T-helper 1 cell treated with Interleukin-12 subunit alpha and Interleukin-12 subunit beta and Interleukin-4 antibody, amounts not matched to agents 30 μg/mL and 1 μg/mL, for 36 hours (primary cell): ENCODE data around the gene LGR4.

Experiments used
- H3K27ac Mint-ChIP-seq: one replicate; pipeline ENCODE4 v1.8.0; 2021; ENCODE audit warnings: mild to moderate bottlenecking, mixed read lengths
- H3K27me3 Mint-ChIP-seq: one replicate; pipeline ENCODE4 v1.8.0; 2021; ENCODE audit warnings: low read depth, mixed read lengths
- H3K36me3 Mint-ChIP-seq: one replicate; pipeline ENCODE4 v1.8.0; 2021; ENCODE audit warnings: low read depth, mixed read lengths
- H3K4me1 Mint-ChIP-seq: one replicate; pipeline ENCODE4 v1.8.0; 2021; ENCODE audit warnings: low read depth, mixed read lengths
- H3K4me3 Mint-ChIP-seq: one replicate; pipeline ENCODE4 v1.8.0; 2021; ENCODE audit warnings: mild to moderate bottlenecking, moderate library complexity, mixed read lengths
- H3K9me3 Mint-ChIP-seq: one replicate; pipeline ENCODE4 v1.8.0; 2021; ENCODE audit warnings: mixed read lengths

LGR4 gene

GRCh38 chr11:27384227-27384626 lies 88.4 kb downstream of the LGR4 start:
- Mint-ChIP-seq H3K4me3 (no peak overlapping the region), H3K9me3 (no peaks in the 10 kb centered on the region), H3K4me1 (no peaks in the 10 kb centered on the region), H3K27ac (no peak overlapping the region), H3K27me3 (no peaks in the 10 kb centered on the region), H3K36me3 (no peaks in the 10 kb centered on the region)

GRCh38 chr11:27383645-27384044 lies 88.9 kb downstream of the LGR4 start:
- Mint-ChIP-seq H3K4me1 (no peaks in the 10 kb centered on the region), H3K4me3 (no peak overlapping the region), H3K27me3 (peaks cover 3% of the 10 kb centered on the region), H3K27ac (no peak overlapping the region), H3K9me3 (no peaks in the 10 kb centered on the region), H3K36me3 (no peaks in the 10 kb centered on the region)

- Mint-ChIP-seq H3K27me3 (peaks cover 6% of the 10 kb centered on the region), H3K4me3 (no peak overlapping the region), H3K27ac (no peak overlapping the region), H3K36me3 (no peaks in the 10 kb centered on the region), H3K4me1 (no peaks in the 10 kb centered on the region), H3K9me3 (no peaks in the 10 kb centered on the region)
Observed at GRCh38 chr11:27381238-27381666, 91.3 kb downstream of the LGR4 start.

- Mint-ChIP-seq H3K36me3 (no peaks in the 10 kb centered on the region), H3K9me3 (no peaks in the 10 kb centered on the region), H3K4me3 (no peak overlapping the region), H3K4me1 (no peaks in the 10 kb centered on the region), H3K27ac (no peak overlapping the region), H3K27me3 (peaks cover 6% of the 10 kb centered on the region)
Observed at GRCh38 chr11:27380771-27381170, 91.8 kb downstream of the LGR4 start.

- Mint-ChIP-seq H3K36me3 (no peaks in the 10 kb centered on the region), H3K27ac (no peak overlapping the region), H3K4me1 (no peaks in the 10 kb centered on the region), H3K9me3 (no peaks in the 10 kb centered on the region), H3K27me3 (peaks cover 6% of the 10 kb centered on the region), H3K4me3 (no peak overlapping the region)
Observed at GRCh38 chr11:27379449-27379848, 93.1 kb downstream of the LGR4 start.

- Mint-ChIP-seq H3K9me3 (no peaks in the 10 kb centered on the region), H3K36me3 (no peaks in the 10 kb centered on the region), H3K27me3 (peaks cover 6% of the 10 kb centered on the region), H3K27ac (no peak overlapping the region), H3K4me3 (no peak overlapping the region), H3K4me1 (no peaks in the 10 kb centered on the region)
Observed at GRCh38 chr11:27375370-27375769, 97.2 kb downstream of the LGR4 start.

- Mint-ChIP-seq H3K9me3 (no peaks in the 10 kb centered on the region), H3K27ac (no peak overlapping the region), H3K27me3 (peaks cover 5% of the 10 kb centered on the region), H3K4me3 (no peak overlapping the region), H3K4me1 (no peaks in the 10 kb centered on the region), H3K36me3 (no peaks in the 10 kb centered on the region)
Observed at GRCh38 chr11:27373856-27374602, 98.6 kb downstream of the LGR4 start.

GRCh38 chr11:27373392-27373791 lies 99.2 kb downstream of the LGR4 start:
- H3K4me1 Mint-ChIP-seq: no peaks in the 10 kb centered on the region
- peaks cover 3% of the 10 kb centered on the region for H3K27me3 Mint-ChIP-seq
- H3K4me3 Mint-ChIP-seq: no peak overlapping the region
- no peaks in the 10 kb centered on the region for H3K36me3 Mint-ChIP-seq
- no peak overlapping the region for H3K27ac Mint-ChIP-seq
- H3K9me3 Mint-ChIP-seq: no peaks in the 10 kb centered on the region

GRCh38 chr11:27372164-27372563 lies 100.4 kb downstream of the LGR4 start:
- Mint-ChIP-seq H3K4me3 (no peak overlapping the region), H3K36me3 (no peaks in the 10 kb centered on the region), H3K27ac (no peak overlapping the region), H3K9me3 (no peaks in the 10 kb centered on the region), H3K4me1 (no peaks in the 10 kb centered on the region), H3K27me3 (peaks cover 3% of the 10 kb centered on the region)

GRCh38 chr11:27371489-27371888 lies 101.1 kb downstream of the LGR4 start:
- H3K36me3 Mint-ChIP-seq: no peaks in the 10 kb centered on the region
- no peak overlapping the region for H3K4me3 Mint-ChIP-seq
- H3K9me3 Mint-ChIP-seq: no peaks in the 10 kb centered on the region
- no peaks in the 10 kb centered on the region for H3K27me3 Mint-ChIP-seq
- no peak overlapping the region for H3K27ac Mint-ChIP-seq
- H3K4me1 Mint-ChIP-seq: no peaks in the 10 kb centered on the region

- no peaks in the 10 kb centered on the region for H3K4me1 Mint-ChIP-seq
- H3K36me3 Mint-ChIP-seq: no peaks in the 10 kb centered on the region
- H3K4me3 Mint-ChIP-seq: no peak overlapping the region
- H3K9me3 Mint-ChIP-seq: no peaks in the 10 kb centered on the region
- no peaks in the 10 kb centered on the region for H3K27me3 Mint-ChIP-seq
- H3K27ac Mint-ChIP-seq: no peak overlapping the region
Observed at GRCh38 chr11:27370374-27370773, 102.2 kb downstream of the LGR4 start.

GRCh38 chr11:27367881-27368280 lies 104.7 kb downstream of the LGR4 start:
- Mint-ChIP-seq H3K4me1 (peaks cover 8% of the 10 kb centered on the region), H3K27me3 (no peaks in the 10 kb centered on the region), H3K9me3 (no peaks in the 10 kb centered on the region), H3K27ac (no peak overlapping the region), H3K4me3 (no peak overlapping the region), H3K36me3 (no peaks in the 10 kb centered on the region)

- Mint-ChIP-seq H3K4me3 (peak overlapping the region; percentile 89), H3K4me1 (peaks cover 22% of the 10 kb centered on the region), H3K9me3 (no peaks in the 10 kb centered on the region), H3K27me3 (no peaks in the 10 kb centered on the region), H3K36me3 (no peaks in the 10 kb centered on the region), H3K27ac (peak overlapping the region; percentile 83)
Observed at GRCh38 chr11:27363576-27364117, 108.9 kb downstream of the LGR4 start.

GRCh38 chr11:27362749-27363575 lies 109.6 kb downstream of the LGR4 start, which contains the start of gene CCDC34:
CCDC34 (minus strand) TSS chr11:27363215; CDS start chr11:27363194, 21 bp downstream.
- H3K36me3 Mint-ChIP-seq: no peaks in the 10 kb centered on the region
- H3K4me3 Mint-ChIP-seq: peak within 1 kb of the TSS; percentile 89
- peak within 1 kb of the TSS; percentile 83 for H3K27ac Mint-ChIP-seq
- peaks cover 22% of the 10 kb centered on the region for H3K4me1 Mint-ChIP-seq
- H3K9me3 Mint-ChIP-seq: no peaks in the 10 kb centered on the region
- no peaks in the 10 kb centered on the region for H3K27me3 Mint-ChIP-seq
